ENCODE results near the gene SPINT2. TPM values are rescaled to one million over a fixed set of nuclear protein-coding genes. Genes with fewer than 3 reads are reported as not detected.

The SPINT2 gene
- total RNA-seq, 2 donors from 2014 or later, result 415 to 487 TPM

DNA sequence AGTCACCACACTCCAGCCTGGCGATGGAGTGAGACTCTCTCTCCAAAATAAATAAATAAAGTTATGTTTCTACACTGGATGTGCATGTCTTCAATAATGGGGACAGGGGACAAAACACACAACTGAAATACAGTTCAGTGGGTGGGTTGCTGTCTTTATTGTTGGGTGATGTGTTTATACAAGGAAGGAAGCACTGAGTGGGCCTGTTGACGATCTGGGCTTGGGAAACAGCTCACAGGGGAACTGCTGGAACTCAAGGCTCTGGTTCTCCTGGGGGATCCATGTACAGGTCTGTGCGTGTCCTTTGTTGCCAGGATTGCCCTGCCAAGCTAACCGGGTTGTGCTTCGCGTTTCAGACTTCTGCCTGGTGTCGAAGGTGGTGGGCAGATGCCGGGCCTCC lies 18.9 kb downstream of the SPINT2 start:
- Mint-ChIP-seq H3K27me3 (ENCODE audit: insufficient read depth) (no peaks in the 10 kb centered on the region), H3K4me3 (no peak overlapping the region), H3K27ac (peak overlapping the region; percentile 76), H3K36me3 (ENCODE audit: low read depth) (peaks cover 56% of the 10 kb centered on the region), H3K9me3 (no peaks in the 10 kb centered on the region), H3K4me1 (peaks cover 11% of the 10 kb centered on the region)
- Histone ChIP-seq H3K9me3 (ENCODE audit: control insufficient read depth, low read length) (no peaks in the 10 kb centered on the region), H3K4me3 (ENCODE audit: low read length) (no peak overlapping the region), H3K9ac (ENCODE audit: extremely low read depth, low read length, poor library complexity, severe bottlenecking) (no peak overlapping the region), H3K4me1 (ENCODE audit: control insufficient read depth, insufficient read depth, low read length) (no peaks in the 10 kb centered on the region), H3K36me3 (ENCODE audit: control insufficient read depth, insufficient read depth, low read length) (peaks cover 65% of the 10 kb centered on the region), H3K27me3 (ENCODE audit: control insufficient read depth, insufficient read depth, low read length, poor library complexity, severe bottlenecking) (no peaks in the 10 kb centered on the region), H3K27ac (ENCODE audit: low read depth, low read length) (no peak overlapping the region)
- TF ChIP-seq, protein P1, sequence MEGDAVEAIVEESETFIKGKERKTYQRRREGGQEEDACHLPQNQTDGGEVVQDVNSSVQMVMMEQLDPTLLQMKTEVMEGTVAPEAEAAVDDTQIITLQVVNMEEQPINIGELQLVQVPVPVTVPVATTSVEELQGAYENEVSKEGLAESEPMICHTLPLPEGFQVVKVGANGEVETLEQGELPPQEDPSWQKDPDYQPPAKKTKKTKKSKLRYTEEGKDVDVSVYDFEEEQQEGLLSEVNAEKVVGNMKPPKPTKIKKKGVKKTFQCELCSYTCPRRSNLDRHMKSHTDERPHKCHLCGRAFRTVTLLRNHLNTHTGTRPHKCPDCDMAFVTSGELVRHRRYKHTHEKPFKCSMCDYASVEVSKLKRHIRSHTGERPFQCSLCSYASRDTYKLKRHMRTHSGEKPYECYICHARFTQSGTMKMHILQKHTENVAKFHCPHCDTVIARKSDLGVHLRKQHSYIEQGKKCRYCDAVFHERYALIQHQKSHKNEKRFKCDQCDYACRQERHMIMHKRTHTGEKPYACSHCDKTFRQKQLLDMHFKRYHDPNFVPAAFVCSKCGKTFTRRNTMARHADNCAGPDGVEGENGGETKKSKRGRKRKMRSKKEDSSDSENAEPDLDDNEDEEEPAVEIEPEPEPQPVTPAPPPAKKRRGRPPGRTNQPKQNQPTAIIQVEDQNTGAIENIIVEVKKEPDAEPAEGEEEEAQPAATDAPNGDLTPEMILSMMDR (conservative IDR thresholded peaks at IDR 0.05), result no peak
- 96 to 100% methylated on average over 3 to 8 of the region's 8 CpGs for WGBS, 2 experiments (ENCODE audit: insufficient coverage in 1 of 2, insufficient read length in 1 of 2)
- no peak for DNase-seq

GRCh38 chr19:38284422-38284821 lies 20.0 kb downstream of the SPINT2 start:
- Mint-ChIP-seq H3K36me3 (ENCODE audit: low read depth) (peaks cover 59% of the 10 kb centered on the region), H3K27ac (peak overlapping the region; percentile 50), H3K4me1 (peaks cover 9% of the 10 kb centered on the region), H3K27me3 (ENCODE audit: insufficient read depth) (no peaks in the 10 kb centered on the region), H3K9me3 (no peaks in the 10 kb centered on the region), H3K4me3 (no peak overlapping the region)
- Histone ChIP-seq H3K27ac (ENCODE audit: low read depth, low read length) (no peak overlapping the region), H3K4me1 (ENCODE audit: control insufficient read depth, insufficient read depth, low read length) (no peaks in the 10 kb centered on the region), H3K9ac (ENCODE audit: extremely low read depth, low read length, poor library complexity, severe bottlenecking) (no peak overlapping the region), H3K4me3 (ENCODE audit: low read length) (no peak overlapping the region), H3K27me3 (ENCODE audit: control insufficient read depth, insufficient read depth, low read length, poor library complexity, severe bottlenecking) (no peaks in the 10 kb centered on the region), H3K9me3 (ENCODE audit: control insufficient read depth, low read length) (no peaks in the 10 kb centered on the region), H3K36me3 (ENCODE audit: control insufficient read depth, insufficient read depth, low read length) (peaks cover 66% of the 10 kb centered on the region)
- TF ChIP-seq, protein P1 (conservative IDR thresholded peaks at IDR 0.05), result no peak
- DNase-seq, result no peak
- WGBS, 2 experiments (ENCODE audit: insufficient coverage in 1 of 2, insufficient read length in 1 of 2), result 93 to 97% methylated on average over 3 to 7 of the region's 7 CpGs

- H3K27ac ChIP-seq (ENCODE audit: low read depth, low read length), result no peak overlapping the region
- no peaks in the 10 kb centered on the region for H3K4me1 ChIP-seq (ENCODE audit: control insufficient read depth, insufficient read depth, low read length)
- H3K4me3 ChIP-seq (ENCODE audit: low read length), result no peak overlapping the region
- peaks cover 62% of the 10 kb centered on the region for H3K36me3 Mint-ChIP-seq (ENCODE audit: low read depth)
- no peak overlapping the region for H3K9ac ChIP-seq (ENCODE audit: extremely low read depth, low read length, poor library complexity, severe bottlenecking)
- 95 to 98% methylated on average over 4 to 5 of the region's 5 CpGs for WGBS, 2 experiments (ENCODE audit: insufficient coverage in 1 of 2, insufficient read length in 1 of 2)
- peaks cover 67% of the 10 kb centered on the region for H3K36me3 ChIP-seq (ENCODE audit: control insufficient read depth, insufficient read depth, low read length)
- peaks cover 9% of the 10 kb centered on the region for H3K4me1 Mint-ChIP-seq
- TF ChIP-seq, protein P1 (conservative IDR thresholded peaks at IDR 0.05), result no peak
- H3K4me3 Mint-ChIP-seq, result no peak overlapping the region
- H3K27ac Mint-ChIP-seq, result no peak overlapping the region
- no peaks in the 10 kb centered on the region for H3K27me3 ChIP-seq (ENCODE audit: control insufficient read depth, insufficient read depth, low read length, poor library complexity, severe bottlenecking)
- H3K27me3 Mint-ChIP-seq (ENCODE audit: insufficient read depth), result no peaks in the 10 kb centered on the region
- no peak for DNase-seq
- H3K9me3 ChIP-seq (ENCODE audit: control insufficient read depth, low read length), result no peaks in the 10 kb centered on the region
- no peaks in the 10 kb centered on the region for H3K9me3 Mint-ChIP-seq
Measured at GRCh38 chr19:38285567-38285966, 21.2 kb downstream of the SPINT2 start.
